Glutamatergic neuron (in vitro differentiated cells): ENCODE data around the gene NBEA. TPM values are rescaled to one million over a fixed set of nuclear protein-coding genes. Genes with fewer than 3 reads are reported as not detected.

Experiments used
- DNase-seq: peaks from one replicate; pipeline ENCODE4 v3.0.0; 2022
- H3K27ac Mint-ChIP-seq: one replicate; pipeline ENCODE4 v1.8.0; 2020; ENCODE audit warnings: mild to moderate bottlenecking, mixed read lengths, inconsistent platforms; ENCODE audit not compliant: unreplicated experiment
- H3K27me3 Mint-ChIP-seq: one replicate; pipeline ENCODE4 v1.8.0; 2020; ENCODE audit warnings: mild to moderate bottlenecking, moderate library complexity, mixed read lengths, inconsistent platforms; ENCODE audit not compliant: unreplicated experiment
- H3K36me3 Mint-ChIP-seq: one replicate; pipeline ENCODE4 v1.8.0; 2020; ENCODE audit warnings: mild to moderate bottlenecking, mixed read lengths, inconsistent platforms; ENCODE audit not compliant: unreplicated experiment
- H3K4me1 Mint-ChIP-seq: one replicate; pipeline ENCODE4 v1.8.0; 2020; ENCODE audit warnings: mild to moderate bottlenecking, low read depth, mixed read lengths, inconsistent platforms; ENCODE audit not compliant: unreplicated experiment
- H3K4me3 Mint-ChIP-seq: one replicate; pipeline ENCODE4 v1.8.0; 2020; ENCODE audit warnings: mild to moderate bottlenecking, mixed read lengths, inconsistent platforms; ENCODE audit not compliant: unreplicated experiment
- H3K9me3 Mint-ChIP-seq: one replicate; pipeline ENCODE4 v1.8.0; 2020; ENCODE audit warnings: mild to moderate bottlenecking, moderate library complexity, mixed read lengths, inconsistent platforms; ENCODE audit not compliant: unreplicated experiment
- CTCF ChIP-seq: fragments of 200-600 bp; sonication (generic); IDR thresholded peaks from one replicate; pipeline ENCODE4 v1.5.0; 2021; ENCODE audit not compliant: partially characterized antibody, unreplicated experiment
- total RNA-seq: library from RNA; stranded (reverse); fragmentation: NEBNext Ultra II Directional; extraction: Animal tissue kit (Norgen Biotek cat#: 25700); gene quantifications from one replicate; pipeline ENCODE4 v1.2.1, GENCODE V29; 2021; ENCODE audit not compliant: unreplicated experiment

The NBEA gene
- total RNA-seq, 1 donor from 2014 or later = 48.3 TPM

DNA sequence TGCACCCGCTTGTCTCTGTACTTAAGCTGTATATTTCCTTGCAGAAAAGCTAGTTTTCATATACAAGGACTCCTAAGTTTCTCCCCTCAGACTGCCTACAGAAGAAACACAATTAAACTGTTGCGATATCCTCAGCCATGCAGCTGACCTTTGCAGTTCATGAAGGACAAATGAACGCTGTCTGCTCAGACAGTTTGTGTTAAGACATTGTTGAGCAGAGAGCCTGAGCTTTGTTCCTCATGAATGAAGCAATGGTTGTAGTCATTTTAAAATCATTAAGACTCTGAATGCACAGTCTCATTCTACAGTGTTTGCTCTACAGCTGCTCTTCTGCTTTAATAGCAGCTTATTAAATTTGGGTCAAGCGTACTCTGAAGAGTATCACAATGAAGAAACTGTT, 557.6 kb downstream of the NBEA start:
- peaks cover 35% of the 10 kb centered on the region for H3K4me1 Mint-ChIP-seq
- peaks cover 5% of the 10 kb centered on the region for H3K27me3 Mint-ChIP-seq
- TF ChIP-seq CTCF = no peak
- no peak for DNase-seq
- no peaks in the 10 kb centered on the region for H3K36me3 Mint-ChIP-seq
- H3K9me3 Mint-ChIP-seq = no peaks in the 10 kb centered on the region
- peak overlapping the region; percentile 82 for H3K27ac Mint-ChIP-seq
- H3K4me3 Mint-ChIP-seq = peak overlapping the region; percentile 32

DNA sequence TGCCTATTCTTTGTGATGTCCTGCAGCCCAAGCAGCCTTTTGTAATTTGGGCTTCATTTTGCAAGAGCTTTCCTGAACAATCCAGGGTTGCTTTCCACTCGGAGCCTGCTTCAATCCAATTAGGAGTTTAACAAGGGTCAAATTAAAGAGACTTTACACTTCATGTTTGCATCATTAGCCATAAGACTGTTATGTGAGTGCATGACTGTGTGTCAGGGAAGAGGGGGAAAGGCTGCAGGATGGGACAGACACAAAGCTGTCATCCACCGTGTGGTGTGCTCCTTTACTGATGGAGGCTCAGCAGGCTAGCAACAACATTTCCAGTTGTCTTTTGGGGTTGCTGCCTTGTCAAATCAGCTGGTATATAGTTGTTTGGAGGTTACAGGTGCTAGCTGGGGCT, 558.1 kb downstream of the NBEA start:
- Mint-ChIP-seq H3K4me1 (peaks cover 35% of the 10 kb centered on the region), H3K9me3 (no peaks in the 10 kb centered on the region), H3K27ac (peak overlapping the region; percentile 93), H3K27me3 (peaks cover 5% of the 10 kb centered on the region), H3K36me3 (no peaks in the 10 kb centered on the region), H3K4me3 (peak overlapping the region; percentile 49)
- no peak for TF ChIP-seq CTCF
- DNase-seq = no peak

GRCh38 chr13:35501661-35502235, 559.7 kb downstream of the NBEA start:
- Mint-ChIP-seq H3K36me3 (no peaks in the 10 kb centered on the region), H3K9me3 (no peaks in the 10 kb centered on the region), H3K27me3 (peaks cover 5% of the 10 kb centered on the region), H3K4me3 (peak overlapping the region; percentile 11), H3K4me1 (peaks cover 35% of the 10 kb centered on the region), H3K27ac (peak overlapping the region; percentile 59)
- DNase-seq = no peak
- no peak for TF ChIP-seq CTCF

DNA sequence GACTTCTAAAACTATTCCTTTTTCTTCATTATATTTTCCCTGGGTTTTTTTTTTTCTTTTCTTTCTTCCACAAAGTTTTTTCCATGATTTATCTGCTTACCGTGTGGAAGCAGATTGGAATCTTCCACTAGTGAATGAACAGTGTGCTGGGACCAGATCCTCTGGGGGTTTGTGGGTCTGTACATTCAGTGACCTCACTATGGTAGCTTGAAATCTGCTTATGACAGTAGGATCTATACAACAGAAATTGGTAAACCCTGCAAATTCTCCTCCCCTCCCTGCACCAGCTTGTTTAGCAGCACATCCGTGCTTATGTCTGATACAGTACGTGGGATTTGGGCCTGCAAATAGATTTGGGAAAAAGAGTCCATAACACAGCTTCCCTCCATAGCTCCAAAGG, 560.4 kb downstream of the NBEA start:
- Mint-ChIP-seq H3K36me3 (no peaks in the 10 kb centered on the region), H3K4me3 (no peak overlapping the region), H3K27ac (peak overlapping the region; percentile 19), H3K4me1 (peaks cover 35% of the 10 kb centered on the region), H3K27me3 (peaks cover 5% of the 10 kb centered on the region), H3K9me3 (no peaks in the 10 kb centered on the region)
- no peak for TF ChIP-seq CTCF
- DNase-seq = no peak

GRCh38 chr13:35512271-35512920, 570.3 kb downstream of the NBEA start:
- Mint-ChIP-seq H3K27me3 (no peaks in the 10 kb centered on the region), H3K27ac (peak overlapping the region; percentile 62), H3K36me3 (no peaks in the 10 kb centered on the region), H3K4me3 (no peak overlapping the region), H3K9me3 (no peaks in the 10 kb centered on the region), H3K4me1 (peaks cover 12% of the 10 kb centered on the region)
- no peak for DNase-seq
- TF ChIP-seq CTCF = no peak
